ELF-1 (cell line): ENCODE results near the gene SUPT3H.

Experiments
- DNase-seq: peaks from one replicate; pipeline ENCODE4 v3.0.0-alpha.2; 2016; ENCODE audit warnings: low read depth, low spot score

The SUPT3H gene

DNA sequence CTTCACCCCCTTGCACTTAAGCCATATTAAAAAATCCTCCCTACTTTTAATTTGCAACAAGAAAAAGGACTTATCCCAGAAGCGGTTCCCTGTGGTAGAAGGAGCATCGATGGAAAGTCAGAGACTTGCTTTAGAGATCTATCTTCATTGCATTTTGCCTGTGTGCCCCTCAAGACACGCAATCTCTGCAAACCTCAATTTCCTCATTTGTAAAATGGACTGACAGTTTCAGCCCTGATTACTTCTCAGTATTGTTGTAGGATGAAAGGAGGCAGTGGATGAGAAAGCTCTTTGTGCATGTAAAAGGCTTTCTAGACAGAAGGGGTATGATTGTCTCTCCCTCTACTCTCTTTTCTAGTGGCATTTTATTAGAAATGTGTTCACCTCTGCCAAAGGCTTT is 580.0 kb downstream of the SUPT3H start:
- no peak for DNase-seq

DNA sequence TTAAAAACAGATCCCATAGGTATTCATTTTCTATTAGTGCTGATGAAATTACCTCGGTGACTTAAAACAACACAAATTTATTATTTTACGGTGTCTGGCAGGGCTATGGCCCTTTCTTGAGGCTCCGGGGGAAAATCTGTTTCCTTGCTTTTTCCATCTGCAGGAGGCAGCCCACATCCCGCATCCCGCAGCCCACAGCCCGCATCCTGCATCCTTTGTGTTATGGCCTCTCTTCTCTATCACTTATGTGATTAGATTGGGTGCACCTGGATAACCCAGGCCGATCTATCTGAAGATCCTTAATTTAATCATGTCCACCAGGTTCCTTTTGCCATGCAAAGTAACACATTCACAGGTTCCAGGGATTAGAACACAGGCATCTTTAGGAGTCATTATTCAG is 582.4 kb downstream of the SUPT3H start:
- no peak for DNase-seq

DNA sequence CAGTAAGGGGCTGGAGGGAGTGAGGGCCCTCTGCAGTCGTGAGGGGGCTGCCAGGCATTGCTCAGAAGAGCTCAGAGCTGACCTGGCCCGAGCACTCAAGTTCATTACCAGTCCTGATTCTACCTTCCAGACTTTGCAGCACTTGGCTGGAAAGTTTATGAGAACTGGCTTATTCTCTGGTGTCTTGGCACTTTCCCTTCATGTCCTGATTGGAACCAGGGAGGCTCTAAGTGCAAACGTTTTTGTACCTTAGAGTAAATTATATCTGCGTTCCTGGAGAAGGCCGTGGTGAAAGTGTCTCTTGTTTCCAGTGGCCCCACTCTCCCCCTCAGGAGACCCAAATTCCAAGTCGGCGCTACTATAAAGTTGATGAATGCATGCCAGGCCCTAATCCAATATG is 587.9 kb downstream of the SUPT3H start:
- DNase-seq, result no peak

DNA sequence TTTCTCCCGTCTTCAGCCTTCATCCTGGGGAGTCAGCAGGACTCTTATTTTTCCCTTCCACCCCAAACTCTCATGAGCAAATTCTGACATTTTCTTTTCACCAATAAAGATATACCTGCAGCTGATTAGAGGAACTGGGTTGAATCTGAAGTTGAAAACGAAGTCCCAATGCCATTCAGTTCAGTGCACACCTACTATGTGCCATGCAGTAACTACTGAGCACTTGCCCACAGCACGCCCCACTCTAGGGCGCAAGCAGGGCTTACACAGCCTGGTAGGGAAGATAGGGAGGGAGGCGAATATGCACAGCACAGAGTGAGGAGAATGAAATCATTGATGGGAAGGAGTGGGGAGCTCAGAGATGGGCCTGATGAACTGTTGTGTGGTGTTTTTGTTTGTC is 588.7 kb downstream of the SUPT3H start:
- no peak for DNase-seq

DNA sequence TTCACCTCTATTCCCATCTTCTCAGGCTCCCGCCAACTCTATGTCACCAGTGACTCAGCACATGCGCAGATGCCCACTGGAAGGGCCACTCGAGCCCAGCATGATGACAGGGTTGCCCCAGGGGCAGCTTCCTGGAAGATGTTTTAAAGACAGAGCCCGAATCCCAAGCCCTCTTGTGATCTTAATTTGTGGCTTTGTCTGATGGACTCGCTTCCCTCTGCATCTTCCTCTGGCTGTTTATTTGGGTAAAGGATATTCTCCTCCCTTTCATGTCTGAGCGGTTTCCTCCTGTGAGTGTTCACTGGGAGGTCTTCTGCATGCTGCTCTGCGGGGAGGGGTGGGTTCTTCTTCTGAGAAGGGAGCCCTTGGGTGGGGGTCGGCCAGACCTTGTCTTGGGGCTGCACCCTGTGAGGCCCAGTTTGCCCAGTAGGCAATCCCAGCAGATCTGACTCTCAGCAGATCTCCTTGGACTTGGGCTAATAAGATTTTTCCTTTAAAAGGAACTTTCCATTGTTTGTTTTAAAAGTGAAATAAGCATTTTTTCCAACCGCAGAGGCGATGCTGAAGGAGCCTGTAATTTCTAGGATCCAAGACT is 589.2 kb downstream of the SUPT3H start:
- no peak for DNase-seq

DNA sequence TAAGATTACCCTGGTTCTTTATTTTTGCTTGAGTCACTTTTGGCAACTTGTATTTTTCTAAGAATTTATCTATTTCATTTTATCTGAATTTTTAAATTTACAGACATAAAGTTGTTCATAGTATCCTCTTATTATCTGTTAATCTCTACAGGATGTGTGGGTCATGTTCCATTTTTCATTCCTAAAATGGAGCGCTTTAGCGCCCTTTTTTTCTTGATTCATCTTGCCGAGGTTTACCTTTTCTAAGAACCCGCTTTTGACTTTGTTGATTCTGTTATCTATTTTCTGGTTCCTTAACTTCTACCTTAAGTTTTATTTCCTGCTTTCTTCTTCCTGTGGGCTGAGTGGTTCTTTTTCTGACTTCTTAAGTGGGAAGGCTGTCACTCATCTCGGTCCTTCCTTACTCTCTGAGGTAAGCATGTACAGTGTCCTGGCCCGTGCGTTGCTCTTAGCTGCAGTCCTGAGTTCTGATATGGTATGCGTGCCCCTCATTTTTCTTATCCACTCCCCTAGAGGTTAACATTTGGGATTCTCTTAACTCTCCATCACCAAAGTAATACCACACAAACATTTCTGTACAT is 590.4 kb downstream of the SUPT3H start:
- DNase-seq, result no peak

DNA sequence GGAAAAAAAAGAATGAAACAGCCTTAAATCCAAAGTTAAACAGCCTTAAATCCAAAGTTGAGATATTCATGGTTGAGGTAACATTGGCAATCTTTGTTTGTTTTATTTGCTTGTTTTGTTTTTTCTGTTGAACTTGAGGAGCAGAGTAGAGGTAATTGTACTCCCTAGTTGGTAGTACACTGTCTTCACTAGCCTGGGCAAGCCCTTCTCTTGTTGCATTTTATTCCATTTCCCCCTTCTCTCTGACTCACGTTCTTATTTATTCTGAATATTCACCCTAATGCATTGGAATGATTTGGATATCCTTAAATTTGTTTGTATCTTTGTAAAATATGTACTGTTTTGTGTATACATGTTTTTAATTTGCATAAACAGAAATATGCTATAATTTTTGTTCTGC is 592.6 kb downstream of the SUPT3H start:
- DNase-seq, result no peak

DNA sequence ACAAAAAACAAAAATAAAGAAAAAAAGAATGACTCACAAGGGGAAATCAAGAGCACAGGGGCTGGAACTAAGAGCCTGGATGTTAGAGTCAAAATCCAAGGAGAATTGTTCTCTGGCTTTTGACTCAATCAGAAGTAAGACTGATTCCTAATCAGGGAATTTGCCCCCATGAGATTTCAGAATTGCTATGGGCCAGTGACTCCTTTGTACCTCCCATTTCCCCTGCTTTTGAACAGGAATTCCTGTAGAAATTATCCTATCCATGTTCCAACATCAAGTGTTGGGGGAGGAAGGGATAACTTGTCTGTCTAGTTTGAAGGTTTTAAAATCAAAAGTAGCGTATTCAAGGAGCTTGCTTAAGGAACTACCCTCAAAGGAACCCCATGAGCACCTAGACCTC is 593.5 kb downstream of the SUPT3H start:
- DNase-seq, result no peak

DNA sequence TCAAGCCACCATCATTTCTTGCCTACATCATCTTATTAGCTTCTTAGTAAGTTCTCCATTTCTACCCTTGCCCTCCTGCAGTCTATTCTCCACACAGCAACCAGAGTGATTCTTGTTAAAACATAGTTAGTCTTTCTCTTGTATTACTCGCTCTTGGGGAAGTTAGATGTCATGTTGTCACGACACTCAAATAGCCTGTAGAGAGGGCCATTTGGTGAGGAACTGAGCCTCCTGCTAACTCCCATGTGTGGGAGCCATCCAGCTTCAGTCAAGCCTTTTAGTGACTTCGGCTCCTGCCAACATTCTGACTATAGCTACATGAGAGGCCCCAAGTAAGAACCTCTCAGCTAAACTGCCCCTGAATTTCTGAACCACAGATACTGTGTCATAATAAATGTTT is 594.8 kb downstream of the SUPT3H start:
- no peak for DNase-seq

DNA sequence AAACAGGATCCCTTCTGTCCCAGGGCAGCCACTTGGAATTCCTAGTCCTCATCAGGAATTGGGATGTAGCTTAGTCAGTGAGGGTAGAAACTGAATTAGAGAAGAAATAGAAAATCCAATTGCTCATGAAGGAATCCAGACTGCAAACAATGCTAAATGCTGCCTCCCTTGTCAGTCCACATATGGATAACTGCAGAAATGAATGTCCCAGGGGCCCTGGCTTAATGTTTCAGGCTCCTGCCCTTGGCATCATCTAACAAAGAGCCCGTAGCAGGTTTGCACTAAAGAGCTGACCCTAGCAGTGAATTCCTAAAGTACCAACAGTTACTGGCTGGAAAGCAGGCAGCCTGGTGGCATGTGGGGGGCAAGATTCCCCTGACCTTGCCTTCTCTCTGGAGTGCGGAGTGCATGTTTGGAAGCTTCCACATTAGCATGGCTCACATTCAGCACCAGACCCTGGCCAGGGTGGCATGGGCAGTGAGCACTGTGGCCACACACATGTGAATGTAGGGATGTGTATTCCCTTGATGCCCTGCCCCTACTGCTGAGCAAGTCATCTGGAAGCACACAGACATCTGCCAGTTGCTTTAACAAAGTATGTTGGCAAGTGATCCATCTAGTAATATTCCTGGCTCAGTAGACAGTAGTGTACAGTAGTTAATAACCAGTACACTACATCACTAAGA is 595.7 kb downstream of the SUPT3H start:
- no peak for DNase-seq

DNA sequence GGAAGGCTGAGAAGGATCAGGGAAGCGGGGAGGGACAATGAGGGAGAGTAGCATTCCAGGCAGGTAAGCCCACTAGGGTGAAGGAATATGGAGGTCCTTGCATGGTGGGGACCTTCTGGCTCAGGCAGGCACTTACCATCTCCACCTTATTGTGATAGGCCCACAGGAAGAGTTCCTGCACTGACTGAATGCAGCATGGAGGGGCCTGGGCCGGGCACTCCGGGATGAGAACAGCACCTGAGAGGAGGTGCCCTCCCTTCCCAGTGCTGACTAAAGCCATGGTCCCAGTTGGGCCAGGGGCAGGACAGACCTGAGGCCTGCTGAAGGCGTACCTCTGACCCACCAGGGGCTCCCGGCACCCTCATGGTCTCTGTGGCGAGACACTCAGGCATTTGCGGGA is 597.6 kb downstream of the SUPT3H start:
- no peak for DNase-seq

DNA sequence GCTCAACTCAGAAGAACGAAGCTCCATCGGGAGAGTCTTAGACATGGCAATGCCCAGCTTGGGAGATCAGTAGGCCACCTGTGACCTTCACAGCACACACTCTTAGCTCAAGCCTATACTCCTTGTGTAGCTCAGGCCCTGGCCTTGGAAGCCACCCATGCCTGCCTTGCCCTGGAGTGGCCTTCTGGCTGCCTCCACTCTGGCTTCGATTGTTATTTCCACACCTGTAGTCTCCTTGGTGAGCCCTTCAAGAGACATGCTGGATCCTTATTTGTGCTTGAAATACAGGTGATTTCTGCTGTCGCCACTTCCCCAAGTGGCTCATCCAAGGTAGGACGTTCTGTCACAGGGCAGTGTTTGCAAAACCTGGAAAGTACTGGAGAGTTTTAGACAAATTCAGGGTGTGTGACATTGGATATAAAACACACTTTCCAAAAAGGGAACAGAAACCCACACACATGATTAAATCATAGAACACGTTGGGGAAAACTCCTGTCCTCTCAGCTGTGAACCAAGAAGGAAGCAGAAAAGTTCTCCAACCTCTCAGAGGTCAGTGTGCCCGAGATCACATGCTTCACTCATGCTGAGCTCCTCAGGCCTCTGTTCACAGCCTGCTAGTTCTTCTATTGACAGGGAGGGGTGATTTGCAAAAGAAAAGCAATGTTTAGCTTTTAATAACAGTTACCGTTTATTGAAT is 598.5 kb downstream of the SUPT3H start:
- no peak for DNase-seq
